B cell (primary cell): ENCODE data around the gene OR5D14.

Experiments used
- CTCF ChIP-seq: fragments of 200-600 bp; IDR thresholded peaks from one replicate; pipeline ENCODE4 v1.8.0; 2022; ENCODE audit warnings: antibody characterized with exemption, mild to moderate bottlenecking
- EZH2 ChIP-seq: IDR thresholded peaks from 2 replicates; pipeline ENCODE4 v1.6.1; 2012; ENCODE audit warnings: borderline replicate concordance, low read depth, mild to moderate bottlenecking, moderate library complexity, low read length; ENCODE audit not compliant: insufficient read depth, poor library complexity, severe bottlenecking

GRCh38 chr11:55773138-55773537, 22.2 kb upstream of the OR5D14 start, which contains the start of gene OR5D13:
- TF ChIP-seq CTCF (no peak), EZH2 (no peak)
